Measurements from ENCODE around the gene LDOC1.
"Not testable (repeated sequence)": the region's sequence is repeated elsewhere in the genome, so short reads cannot be mapped to it uniquely, and the experiment has no call there.

The LDOC1 gene

GRCh38 chrX:141176586-141177451, at the start of gene LDOC1:
Gene LDOC1, minus strand, starts transcription at chrX:141177129. Its CDS starts 108 bp downstream, at chrX:141177021.
- peak within 1 kb of the TSS; percentile 85 for H3K4me3 ChIP-seq (ENCODE audit: low read depth, low read length)
- H3K27ac ChIP-seq (ENCODE audit: low read depth, low read length): no peak within 1 kb of the TSS
- no peaks in the 10 kb centered on the region for H3K27me3 ChIP-seq (ENCODE audit: insufficient read depth, low read length)
- no peaks in the 10 kb centered on the region for H3K79me2 ChIP-seq (ENCODE audit: control insufficient read depth, insufficient read depth, low read length, unreplicated experiment)
- H3K4me1 ChIP-seq (ENCODE audit: control insufficient read depth, insufficient read depth, low read length, unreplicated experiment): no peaks in the 10 kb centered on the region
- H3K36me3 ChIP-seq (ENCODE audit: insufficient read depth, low read length): no peaks in the 10 kb centered on the region
- peak within 1 kb of the TSS; percentile 50 for H2AFZ ChIP-seq (ENCODE audit: low read length, unreplicated experiment)

GRCh38 chrX:141221611-141222010, 44.7 kb upstream of the LDOC1 start:
- no peaks in the 10 kb centered on the region for H3K27me3 ChIP-seq (ENCODE audit: insufficient read depth, low read length)
- no peak overlapping the region for H3K27ac ChIP-seq (ENCODE audit: low read depth, low read length)
- peaks cover 8% of the 10 kb centered on the region for H3K4me1 ChIP-seq (ENCODE audit: control insufficient read depth, insufficient read depth, low read length, unreplicated experiment)
- no peak overlapping the region for H3K4me3 ChIP-seq (ENCODE audit: low read depth, low read length)
- H3K36me3 ChIP-seq (ENCODE audit: insufficient read depth, low read length): no peaks in the 10 kb centered on the region
- H2AFZ ChIP-seq (ENCODE audit: low read length, unreplicated experiment): no peak overlapping the region
- no peaks in the 10 kb centered on the region for H3K79me2 ChIP-seq (ENCODE audit: control insufficient read depth, insufficient read depth, low read length, unreplicated experiment)

GRCh38 chrX:141220342-141221008, 43.5 kb upstream of the LDOC1 start:
- H3K4me3 ChIP-seq (ENCODE audit: low read depth, low read length): no peak overlapping the region
- peaks cover 8% of the 10 kb centered on the region for H3K4me1 ChIP-seq (ENCODE audit: control insufficient read depth, insufficient read depth, low read length, unreplicated experiment)
- H2AFZ ChIP-seq (ENCODE audit: low read length, unreplicated experiment): no peak overlapping the region
- H3K27ac ChIP-seq (ENCODE audit: low read depth, low read length): no peak overlapping the region
- H3K27me3 ChIP-seq (ENCODE audit: insufficient read depth, low read length): no peaks in the 10 kb centered on the region
- no peaks in the 10 kb centered on the region for H3K79me2 ChIP-seq (ENCODE audit: control insufficient read depth, insufficient read depth, low read length, unreplicated experiment)
- H3K36me3 ChIP-seq (ENCODE audit: insufficient read depth, low read length): no peaks in the 10 kb centered on the region

- Histone ChIP-seq H3K4me3 (ENCODE audit: low read depth, low read length) (no peak overlapping the region), H3K79me2 (ENCODE audit: control insufficient read depth, insufficient read depth, low read length, unreplicated experiment) (no peaks in the 10 kb centered on the region), H3K4me1 (ENCODE audit: control insufficient read depth, insufficient read depth, low read length, unreplicated experiment) (peaks cover 4% of the 10 kb centered on the region), H3K27me3 (ENCODE audit: insufficient read depth, low read length) (no peaks in the 10 kb centered on the region), H3K27ac (ENCODE audit: low read depth, low read length) (no peak overlapping the region), H2AFZ (ENCODE audit: low read length, unreplicated experiment) (no peak overlapping the region), H3K36me3 (ENCODE audit: insufficient read depth, low read length) (no peaks in the 10 kb centered on the region)
Measured at GRCh38 chrX:141214196-141214595, 37.3 kb upstream of the LDOC1 start.

- no peaks in the 10 kb centered on the region for H3K27me3 ChIP-seq (ENCODE audit: insufficient read depth, low read length)
- H2AFZ ChIP-seq (ENCODE audit: low read length, unreplicated experiment): no peak overlapping the region
- H3K4me1 ChIP-seq (ENCODE audit: control insufficient read depth, insufficient read depth, low read length, unreplicated experiment): no peaks in the 10 kb centered on the region
- no peaks in the 10 kb centered on the region for H3K36me3 ChIP-seq (ENCODE audit: insufficient read depth, low read length)
- no peak overlapping the region for H3K4me3 ChIP-seq (ENCODE audit: low read depth, low read length)
- no peaks in the 10 kb centered on the region for H3K79me2 ChIP-seq (ENCODE audit: control insufficient read depth, insufficient read depth, low read length, unreplicated experiment)
- H3K27ac ChIP-seq (ENCODE audit: low read depth, low read length): no peak overlapping the region
Measured at GRCh38 chrX:141201962-141202361, 25.0 kb upstream of the LDOC1 start.

- H3K27ac ChIP-seq (ENCODE audit: low read depth, low read length); H3K27me3 ChIP-seq (ENCODE audit: insufficient read depth, low read length); H3K4me3 ChIP-seq (ENCODE audit: low read depth, low read length); H3K4me1 ChIP-seq (ENCODE audit: control insufficient read depth, insufficient read depth, low read length, unreplicated experiment); H3K36me3 ChIP-seq (ENCODE audit: insufficient read depth, low read length); H2AFZ ChIP-seq (ENCODE audit: low read length, unreplicated experiment); H3K79me2 ChIP-seq (ENCODE audit: control insufficient read depth, insufficient read depth, low read length, unreplicated experiment): not testable (repeated sequence)
Measured at GRCh38 chrX:141188573-141188972, 11.6 kb upstream of the LDOC1 start.

GRCh38 chrX:141185366-141185765, 8.4 kb upstream of the LDOC1 start:
- H3K27ac ChIP-seq (ENCODE audit: low read depth, low read length): no peak overlapping the region
- no peaks in the 10 kb centered on the region for H3K36me3 ChIP-seq (ENCODE audit: insufficient read depth, low read length)
- H3K27me3 ChIP-seq (ENCODE audit: insufficient read depth, low read length): no peaks in the 10 kb centered on the region
- no peak overlapping the region for H3K4me3 ChIP-seq (ENCODE audit: low read depth, low read length)
- no peak overlapping the region for H2AFZ ChIP-seq (ENCODE audit: low read length, unreplicated experiment)
- H3K79me2 ChIP-seq (ENCODE audit: control insufficient read depth, insufficient read depth, low read length, unreplicated experiment): no peaks in the 10 kb centered on the region
- no peaks in the 10 kb centered on the region for H3K4me1 ChIP-seq (ENCODE audit: control insufficient read depth, insufficient read depth, low read length, unreplicated experiment)

GRCh38 chrX:141183000-141183399, 6.1 kb upstream of the LDOC1 start:
- Histone ChIP-seq H3K36me3 (ENCODE audit: insufficient read depth, low read length) (no peaks in the 10 kb centered on the region), H3K79me2 (ENCODE audit: control insufficient read depth, insufficient read depth, low read length, unreplicated experiment) (no peaks in the 10 kb centered on the region), H3K4me3 (ENCODE audit: low read depth, low read length) (no peak overlapping the region), H2AFZ (ENCODE audit: low read length, unreplicated experiment) (no peak overlapping the region), H3K27me3 (ENCODE audit: insufficient read depth, low read length) (no peaks in the 10 kb centered on the region), H3K27ac (ENCODE audit: low read depth, low read length) (no peak overlapping the region), H3K4me1 (ENCODE audit: control insufficient read depth, insufficient read depth, low read length, unreplicated experiment) (no peaks in the 10 kb centered on the region)

- H3K4me3 ChIP-seq (ENCODE audit: low read depth, low read length): no peak overlapping the region
Measured at GRCh38 chrX:141180851-141181250, 3.9 kb upstream of the LDOC1 start.

GRCh38 chrX:141175786-141176185, 1.1 kb downstream of the LDOC1 start:
- H3K27me3 ChIP-seq (ENCODE audit: insufficient read depth, low read length): no peaks in the 10 kb centered on the region
- H3K4me1 ChIP-seq (ENCODE audit: control insufficient read depth, insufficient read depth, low read length, unreplicated experiment): no peaks in the 10 kb centered on the region
- peak overlapping the region; percentile 85 for H3K4me3 ChIP-seq (ENCODE audit: low read depth, low read length)
- H3K79me2 ChIP-seq (ENCODE audit: control insufficient read depth, insufficient read depth, low read length, unreplicated experiment): no peaks in the 10 kb centered on the region
- H3K27ac ChIP-seq (ENCODE audit: low read depth, low read length): no peak overlapping the region
- H3K36me3 ChIP-seq (ENCODE audit: insufficient read depth, low read length): no peaks in the 10 kb centered on the region
- no peak overlapping the region for H2AFZ ChIP-seq (ENCODE audit: low read length, unreplicated experiment)

More at GRCh38 chrX:141180851-141181250, 3.9 kb upstream of the LDOC1 start:
- Histone ChIP-seq H3K4me1 (ENCODE audit: control insufficient read depth, insufficient read depth, low read length, unreplicated experiment) (no peaks in the 10 kb centered on the region), H3K27me3 (ENCODE audit: insufficient read depth, low read length) (no peaks in the 10 kb centered on the region), H3K36me3 (ENCODE audit: insufficient read depth, low read length) (no peaks in the 10 kb centered on the region), H2AFZ (ENCODE audit: low read length, unreplicated experiment) (no peak overlapping the region), H3K27ac (ENCODE audit: low read depth, low read length) (no peak overlapping the region), H3K79me2 (ENCODE audit: control insufficient read depth, insufficient read depth, low read length, unreplicated experiment) (no peaks in the 10 kb centered on the region)

- no peak overlapping the region for H2AFZ ChIP-seq (ENCODE audit: low read length, unreplicated experiment)
- no peaks in the 10 kb centered on the region for H3K79me2 ChIP-seq (ENCODE audit: control insufficient read depth, insufficient read depth, low read length, unreplicated experiment)
Measured at GRCh38 chrX:141164406-141164805, 12.5 kb downstream of the LDOC1 start.

More at GRCh38 chrX:141164406-141164805, 12.5 kb downstream of the LDOC1 start:
- no peak overlapping the region for H3K27ac ChIP-seq (ENCODE audit: low read depth, low read length)
- no peaks in the 10 kb centered on the region for H3K4me1 ChIP-seq (ENCODE audit: control insufficient read depth, insufficient read depth, low read length, unreplicated experiment)
- no peaks in the 10 kb centered on the region for H3K36me3 ChIP-seq (ENCODE audit: insufficient read depth, low read length)
- H3K27me3 ChIP-seq (ENCODE audit: insufficient read depth, low read length): no peaks in the 10 kb centered on the region
- no peak overlapping the region for H3K4me3 ChIP-seq (ENCODE audit: low read depth, low read length)

Measured in ACC112 (cell line).